Liver (tissue), 3 donors: ENCODE results near the gene UPF1.

Experiments
- EGR1 ChIP-seq, 2 donors: IDR thresholded peaks; 2 replicates each; pipeline ENCODE4 v1.6.1; 2016 to 2018; ENCODE audit warnings: antibody characterized with exemption in 2 of 2, low read depth in 2 of 2
- FOXA1 ChIP-seq: IDR thresholded peaks from 2 replicates; pipeline ENCODE4 v1.6.1; 2016; ENCODE audit warnings: antibody characterized with exemption
- MAX ChIP-seq: IDR thresholded peaks from 2 replicates; pipeline ENCODE4 v1.6.1; 2016; ENCODE audit warnings: antibody characterized with exemption
- REST ChIP-seq: IDR thresholded peaks from 2 replicates; pipeline ENCODE4 v1.6.1; 2016; ENCODE audit warnings: antibody characterized with exemption, mild to moderate bottlenecking
- TAF1 ChIP-seq: conservative IDR thresholded peaks from 2 replicates; pipeline ENCODE4 v1.6.1; 2016; ENCODE audit warnings: antibody characterized with exemption, mild to moderate bottlenecking
- YY1 ChIP-seq: IDR thresholded peaks from 2 replicates; pipeline ENCODE4 v1.6.1; 2016; ENCODE audit warnings: antibody characterized with exemption, mild to moderate bottlenecking
- TF ChIP-seq, protein P1 (sequence below): fragments of 150-350 bp; IDR thresholded peaks from 2 replicates; pipeline ENCODE4 v1.5.1; 2017; ENCODE audit warnings: improper control_type of control experiment, low read depth, low read length; ENCODE audit not compliant: missing input control
- donor health status: healthy.
- donor health status: healthy.

GRCh38 chr19:18899624-18900560 lies 68.1 kb downstream of the UPF1 start:
- TF ChIP-seq, protein P1, sequence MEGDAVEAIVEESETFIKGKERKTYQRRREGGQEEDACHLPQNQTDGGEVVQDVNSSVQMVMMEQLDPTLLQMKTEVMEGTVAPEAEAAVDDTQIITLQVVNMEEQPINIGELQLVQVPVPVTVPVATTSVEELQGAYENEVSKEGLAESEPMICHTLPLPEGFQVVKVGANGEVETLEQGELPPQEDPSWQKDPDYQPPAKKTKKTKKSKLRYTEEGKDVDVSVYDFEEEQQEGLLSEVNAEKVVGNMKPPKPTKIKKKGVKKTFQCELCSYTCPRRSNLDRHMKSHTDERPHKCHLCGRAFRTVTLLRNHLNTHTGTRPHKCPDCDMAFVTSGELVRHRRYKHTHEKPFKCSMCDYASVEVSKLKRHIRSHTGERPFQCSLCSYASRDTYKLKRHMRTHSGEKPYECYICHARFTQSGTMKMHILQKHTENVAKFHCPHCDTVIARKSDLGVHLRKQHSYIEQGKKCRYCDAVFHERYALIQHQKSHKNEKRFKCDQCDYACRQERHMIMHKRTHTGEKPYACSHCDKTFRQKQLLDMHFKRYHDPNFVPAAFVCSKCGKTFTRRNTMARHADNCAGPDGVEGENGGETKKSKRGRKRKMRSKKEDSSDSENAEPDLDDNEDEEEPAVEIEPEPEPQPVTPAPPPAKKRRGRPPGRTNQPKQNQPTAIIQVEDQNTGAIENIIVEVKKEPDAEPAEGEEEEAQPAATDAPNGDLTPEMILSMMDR: no peak
- TF ChIP-seq REST (no peak), MAX (no peak), EGR1 (IDR thresholded peaks at IDR 0.05; ENCODE audit: low read depth in 2 of 2) (no peak), YY1 (no peak), FOXA1 (no peak), TAF1 (no peak)
